Activated CD4-positive, CD25-positive, alpha-beta regulatory T cell (primary cell): ENCODE results near the gene CTTN.

Experiments
- DNase-seq, 4 experiments: peaks; one replicate each; lab custom pipeline; 2025; lab: John Stamatoyannopoulos, UW

CTTN gene

DNA sequence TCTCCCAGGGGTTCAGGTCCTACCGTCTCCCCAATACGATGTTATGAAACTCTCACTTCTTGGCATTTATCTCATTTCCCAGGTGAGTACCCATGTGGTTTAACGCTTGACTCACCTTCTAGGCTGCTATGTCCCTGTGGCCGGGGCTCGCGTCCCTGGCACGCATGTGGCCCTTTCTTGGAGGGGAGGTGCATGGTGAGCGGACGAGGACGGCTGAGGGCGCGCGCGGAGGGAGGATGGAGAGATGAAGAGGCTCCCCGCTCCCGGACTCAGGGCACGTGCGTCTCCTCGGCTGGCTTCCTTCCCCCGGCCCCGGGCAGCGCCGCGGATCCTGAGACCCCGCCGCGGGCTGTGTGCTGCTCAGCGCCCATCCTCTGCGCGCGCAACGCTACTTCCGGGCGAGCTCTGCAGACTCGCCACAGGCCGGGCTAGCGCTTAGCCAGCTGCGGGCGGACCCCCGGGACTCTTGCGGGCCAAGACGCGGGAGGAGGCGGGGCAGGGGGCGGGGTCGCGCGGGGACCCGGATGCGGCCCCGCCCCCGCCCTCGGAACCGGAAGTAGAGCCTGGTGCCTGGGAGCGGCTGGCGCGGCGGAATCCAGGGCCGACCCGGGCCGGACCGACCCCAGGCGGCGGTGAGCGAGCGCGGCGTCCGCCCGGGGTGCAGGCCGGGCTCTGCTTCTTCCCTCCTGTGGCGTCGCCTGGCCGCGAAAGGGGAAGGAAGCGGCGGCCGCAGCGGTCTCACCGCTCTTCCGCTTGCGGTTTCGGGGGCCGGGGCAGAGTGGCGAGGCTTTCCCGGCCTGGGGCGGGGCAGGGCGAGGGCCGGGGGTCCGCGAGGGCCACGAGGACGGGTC, at the start of gene CTTN:
Gene CTTN, plus strand, starts transcription at position 547 of the 851 bp plus-strand sequence. CDS start 8,769 bp downstream, outside the sequence.
- peak; percentile 32 to 48 (median 42) for DNase-seq

DNA sequence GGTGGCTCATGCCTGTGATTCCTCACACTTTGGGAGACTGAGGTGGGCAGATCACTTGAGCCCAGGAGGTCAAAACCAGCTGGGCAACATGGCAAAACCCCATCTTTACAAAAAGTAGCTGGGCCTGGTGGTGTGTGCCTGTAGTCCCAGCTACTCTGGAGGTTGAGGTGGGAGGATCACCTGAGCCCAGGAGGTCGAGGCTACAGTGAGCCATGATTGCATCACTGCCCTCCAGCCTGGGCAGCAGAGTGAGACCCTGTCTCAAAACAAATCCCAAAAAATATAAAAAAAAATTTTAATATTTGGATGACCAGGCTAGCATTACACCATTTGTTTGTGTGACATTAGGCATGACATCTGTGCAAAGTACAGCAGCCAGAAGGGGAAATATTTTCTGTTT, 49.7 kb upstream of the CTTN start:
- DNase-seq = no peak

DNA sequence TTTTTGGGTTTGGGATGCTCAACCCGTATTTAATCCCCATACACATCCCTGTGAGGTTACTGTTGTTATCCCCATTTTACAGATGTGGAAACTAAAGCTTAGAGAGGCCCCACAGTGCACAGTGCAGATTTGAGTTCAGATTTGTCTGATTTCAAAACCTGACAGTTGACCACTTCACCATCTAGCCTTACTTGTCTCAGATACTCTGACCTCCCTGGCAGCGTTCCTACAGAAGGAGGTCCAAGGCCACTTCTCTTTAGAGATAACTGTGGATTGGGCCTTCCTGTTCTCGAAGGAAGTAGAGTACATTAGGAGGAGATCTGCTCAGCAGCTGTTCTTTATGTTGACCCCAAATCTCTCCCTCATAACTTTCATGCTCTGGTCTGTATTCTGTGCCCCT, 46.7 kb upstream of the CTTN start:
- no peak for DNase-seq

DNA sequence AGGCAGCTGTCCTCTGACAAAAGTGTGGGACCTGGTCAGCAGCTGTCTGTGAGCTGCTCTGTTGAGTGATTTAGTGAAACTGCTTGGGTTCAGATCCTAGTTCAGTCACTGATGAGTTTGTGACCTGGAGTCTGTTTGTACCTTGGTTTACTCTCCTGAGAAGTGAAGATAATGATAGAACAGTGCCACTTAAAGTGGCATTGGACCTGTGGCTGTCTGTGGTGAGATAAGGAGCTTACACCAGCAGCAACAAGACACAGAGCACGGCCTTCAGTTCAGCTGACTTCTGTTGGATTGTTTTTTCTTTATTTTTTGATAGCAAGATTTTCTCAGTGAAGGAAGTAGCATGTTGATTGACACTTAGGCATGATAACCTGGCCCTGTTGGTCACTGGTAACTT, 46.2 kb upstream of the CTTN start:
- DNase-seq = no peak

DNA sequence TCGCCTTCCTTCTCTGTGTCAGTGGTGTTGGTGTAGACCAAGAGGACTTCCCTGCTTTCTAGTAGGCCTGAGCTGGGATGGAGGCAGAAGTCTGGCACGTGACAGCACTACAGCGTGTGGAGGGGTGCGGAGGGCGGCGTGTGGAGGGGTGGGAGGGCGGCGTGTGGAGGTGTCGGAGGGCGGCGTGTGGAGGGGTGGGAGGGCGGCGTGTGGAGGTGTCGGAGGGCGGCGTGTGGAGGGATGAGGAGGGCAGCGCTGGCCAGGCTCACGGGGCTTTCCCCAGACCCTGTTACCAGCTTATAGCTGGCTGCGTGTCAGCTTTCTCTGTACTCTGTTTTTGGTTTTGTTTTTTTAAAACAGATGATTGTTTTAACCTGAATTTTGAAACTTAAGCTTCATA, 45.7 kb upstream of the CTTN start:
- no peak for DNase-seq

DNA sequence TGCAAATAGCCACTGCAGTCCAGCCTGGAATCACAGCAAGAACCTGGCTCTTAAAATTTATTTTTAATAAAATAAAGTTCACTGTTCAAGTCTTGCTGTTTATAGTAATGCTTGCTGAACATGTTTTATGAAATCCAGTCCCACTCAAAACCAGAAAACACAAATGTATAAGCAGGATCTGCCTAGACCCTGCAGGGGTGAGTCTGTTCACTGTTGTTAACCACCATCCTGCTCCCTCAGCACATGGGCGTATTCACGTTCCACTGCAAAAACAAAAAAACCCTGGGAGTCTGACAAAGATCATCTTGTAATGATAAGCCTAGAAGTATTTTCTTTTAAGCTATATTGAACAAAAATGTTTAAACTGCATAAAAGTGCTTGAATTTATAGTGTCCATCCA, 45.0 kb upstream of the CTTN start:
- no peak for DNase-seq

DNA sequence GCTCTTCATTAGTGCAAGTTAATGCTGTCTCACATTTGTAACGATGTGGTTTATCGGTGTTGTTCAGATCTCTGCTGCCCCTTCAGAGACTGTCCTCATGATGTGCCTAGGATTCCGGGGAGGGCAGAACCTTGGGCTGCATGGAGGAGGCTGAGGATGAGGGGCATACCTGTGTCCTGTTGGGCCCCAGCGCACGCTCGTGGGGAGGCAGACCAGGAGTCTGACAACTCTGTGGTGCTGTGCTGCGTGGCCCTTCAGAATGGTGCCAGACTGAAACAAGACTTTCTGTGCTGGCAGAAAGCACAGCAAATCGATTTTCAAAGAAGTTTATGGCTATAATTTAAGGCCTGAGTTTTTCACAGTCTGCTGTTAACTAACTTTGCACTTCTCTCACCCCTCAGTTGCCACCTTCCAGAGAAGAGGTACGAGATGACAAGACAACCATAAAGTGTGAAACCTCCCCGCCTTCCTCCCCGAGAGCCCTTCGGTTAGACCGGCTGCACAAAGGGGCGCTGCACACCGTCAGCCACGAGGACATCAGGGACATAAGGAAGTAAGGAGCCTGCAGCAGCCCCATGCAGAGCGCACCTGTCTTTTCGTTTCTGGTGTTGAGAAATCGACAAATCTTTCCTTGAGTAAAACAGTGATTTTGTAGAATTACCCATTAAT, 44.3 kb upstream of the CTTN start:
- DNase-seq = no peak

DNA sequence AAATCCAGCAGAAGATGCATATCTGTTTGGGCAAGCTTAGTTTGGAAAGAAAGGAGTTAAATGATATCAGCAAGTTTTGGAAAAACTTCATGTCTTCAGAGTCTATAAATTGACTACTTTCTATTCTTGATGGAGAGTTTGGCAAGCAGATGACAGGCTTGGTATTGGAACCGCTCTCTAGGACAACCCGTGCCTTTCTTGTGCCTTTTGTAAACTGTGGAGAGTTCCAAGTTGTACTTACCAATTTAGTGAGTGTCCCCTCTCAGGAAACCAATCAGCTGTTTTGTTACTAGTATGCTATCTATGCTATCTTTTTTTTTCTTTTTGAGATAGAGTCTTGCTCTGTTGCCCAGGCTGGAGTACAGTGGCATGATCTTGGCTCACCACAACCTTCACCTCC, 43.7 kb upstream of the CTTN start:
- DNase-seq = no peak

DNA sequence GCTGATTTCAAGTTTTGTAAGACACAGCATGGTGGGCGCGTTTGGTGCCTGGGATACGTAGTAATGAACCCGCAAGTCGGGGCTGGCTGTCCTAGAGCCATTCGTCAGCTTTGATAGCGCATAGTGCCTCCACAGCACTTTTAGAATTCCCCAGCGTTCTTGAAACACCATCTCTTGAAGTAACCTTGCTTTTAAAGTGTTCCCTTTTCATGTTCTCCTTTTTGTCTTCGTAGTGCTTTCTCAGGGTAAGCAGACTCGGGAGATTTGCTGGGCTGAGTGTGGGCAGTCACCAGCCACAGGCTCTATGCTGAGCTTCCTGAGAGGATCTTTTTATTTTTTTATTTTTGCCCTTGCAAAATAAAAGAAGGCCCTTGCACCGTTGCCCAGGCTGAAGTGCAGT, 39.6 kb upstream of the CTTN start:
- DNase-seq = no peak

DNA sequence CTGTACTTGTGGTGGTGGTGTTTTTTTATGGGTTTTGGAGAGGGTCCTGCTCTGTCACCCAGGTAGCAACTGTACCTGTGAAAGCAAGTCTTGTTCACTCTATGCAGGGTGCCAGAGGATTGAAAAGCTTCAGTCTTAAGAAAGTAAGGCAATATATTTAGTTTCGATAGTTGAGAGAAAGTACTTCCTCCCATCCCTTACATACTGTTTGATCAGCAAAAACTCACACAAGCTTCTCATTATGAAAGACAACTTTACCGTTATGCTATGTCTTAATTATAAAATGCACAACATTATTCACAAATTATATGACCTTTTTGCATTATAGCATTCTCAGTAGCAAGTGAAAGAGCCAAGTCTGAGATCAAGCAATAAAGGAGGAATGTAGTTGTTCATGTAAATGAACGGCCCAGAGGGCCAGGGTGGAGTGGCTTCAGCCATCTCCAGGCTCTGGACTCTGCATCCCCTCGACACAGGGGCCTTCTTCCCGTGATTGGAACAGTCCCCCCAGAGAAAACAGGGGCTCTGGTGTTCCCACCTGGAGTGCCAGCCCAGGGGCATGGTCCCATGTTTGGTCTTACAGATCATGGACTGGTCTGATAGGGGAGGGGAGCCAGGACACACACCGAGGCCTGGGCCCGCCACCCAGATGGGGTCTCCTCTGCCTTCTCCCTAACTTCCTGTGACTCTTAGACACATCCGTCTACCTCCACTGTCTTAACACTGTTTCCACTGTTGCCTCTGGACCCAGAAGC, 38.7 kb upstream of the CTTN start:
- DNase-seq = no peak

DNA sequence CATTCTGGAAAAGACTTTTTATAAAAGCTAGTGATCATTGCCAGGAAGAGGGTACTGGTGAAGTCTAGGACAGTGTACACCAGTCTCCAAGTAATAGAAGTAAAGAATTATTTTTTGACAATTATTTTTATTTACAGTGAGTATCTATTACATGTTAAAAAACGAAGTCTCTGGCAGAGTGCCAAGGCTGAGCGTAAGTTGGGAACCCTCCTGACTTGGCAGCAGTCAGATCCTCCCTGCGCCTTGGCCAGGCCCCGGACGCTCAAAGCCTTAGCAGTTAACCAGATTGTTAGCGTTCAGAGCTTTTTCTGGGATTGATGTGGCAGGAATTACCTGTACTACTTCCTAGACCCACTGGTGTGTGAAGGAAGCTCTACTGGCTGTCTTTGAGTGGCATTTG, 38.1 kb upstream of the CTTN start:
- DNase-seq = no peak

DNA sequence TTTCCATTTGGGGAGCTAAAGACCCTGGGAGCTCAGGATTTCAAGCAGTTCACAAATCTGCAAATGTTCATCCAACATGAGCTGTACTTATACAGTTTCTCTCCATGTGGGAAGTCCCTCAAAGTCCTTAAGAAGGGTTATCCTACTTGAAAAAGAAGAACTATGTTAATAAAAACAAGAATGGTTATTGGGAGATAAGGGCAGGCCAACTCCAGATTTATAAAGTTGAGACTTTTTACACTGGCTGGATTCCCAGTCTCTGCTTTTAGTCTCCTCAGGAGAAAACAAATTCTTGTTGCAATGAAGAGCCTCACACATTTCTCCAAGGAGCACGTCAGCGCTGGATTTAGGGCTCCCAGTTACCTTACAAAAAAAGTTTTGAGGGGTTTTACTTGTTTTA, 34.2 kb upstream of the CTTN start:
- DNase-seq = no peak

DNA sequence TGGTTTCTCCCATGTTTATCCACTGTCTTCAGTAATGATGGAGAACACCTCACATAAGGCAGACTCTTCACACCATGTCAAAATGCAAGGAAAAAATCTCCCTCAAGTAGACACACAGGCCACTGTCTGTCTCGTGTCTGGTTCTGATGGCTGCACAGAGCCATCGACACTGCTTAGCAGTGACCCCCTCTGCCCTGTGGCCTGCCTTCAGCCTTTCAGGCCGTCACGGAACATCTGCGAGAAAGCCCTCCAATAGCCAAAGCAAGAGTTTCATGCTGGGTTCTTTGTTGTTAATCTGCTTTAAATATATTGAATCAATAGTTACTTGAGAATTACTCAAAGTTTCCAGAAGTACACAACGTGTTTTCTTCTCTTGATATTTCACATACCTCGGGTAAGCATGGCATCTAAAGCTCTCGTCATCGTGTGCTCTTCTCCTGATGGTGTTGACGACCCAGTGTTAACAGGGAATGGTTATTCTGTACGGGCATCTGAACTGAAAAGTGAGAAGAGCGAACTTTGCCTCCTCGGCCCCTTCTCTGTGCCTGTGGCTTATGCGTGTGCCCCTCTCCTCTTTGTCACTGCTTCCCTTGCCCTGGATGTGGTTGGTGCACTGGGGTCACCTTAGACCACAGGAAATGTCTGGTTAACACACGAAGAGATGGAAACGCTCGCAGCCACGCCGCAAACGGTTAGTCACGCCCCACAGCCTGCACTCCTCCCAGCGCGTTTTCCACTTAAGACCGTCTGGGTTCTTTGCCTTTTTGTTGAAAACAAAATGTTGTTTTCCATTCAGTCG, 33.4 kb upstream of the CTTN start:
- peak in 2 of 4 experiments; percentile 23 to 27 for DNase-seq

DNA sequence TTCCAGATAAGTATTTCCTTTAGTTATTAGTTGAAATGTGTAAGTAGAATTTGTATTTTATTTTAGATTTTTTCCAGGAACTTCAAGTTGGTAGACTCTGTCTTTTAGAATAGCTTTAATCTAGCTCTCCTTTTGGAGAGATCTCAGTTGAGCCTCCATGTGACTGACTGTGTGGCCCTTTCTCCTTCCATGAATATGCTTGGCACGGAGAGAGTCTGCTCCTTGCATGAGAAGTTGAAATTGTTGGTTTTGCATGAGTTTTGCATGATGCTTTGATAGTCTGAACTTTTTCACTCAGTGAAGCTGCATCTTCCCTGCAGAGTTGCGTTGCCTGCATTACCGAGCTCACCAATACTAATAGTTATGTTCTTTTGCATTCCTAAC, 32.8 kb upstream of the CTTN start:
- no peak for DNase-seq

DNA sequence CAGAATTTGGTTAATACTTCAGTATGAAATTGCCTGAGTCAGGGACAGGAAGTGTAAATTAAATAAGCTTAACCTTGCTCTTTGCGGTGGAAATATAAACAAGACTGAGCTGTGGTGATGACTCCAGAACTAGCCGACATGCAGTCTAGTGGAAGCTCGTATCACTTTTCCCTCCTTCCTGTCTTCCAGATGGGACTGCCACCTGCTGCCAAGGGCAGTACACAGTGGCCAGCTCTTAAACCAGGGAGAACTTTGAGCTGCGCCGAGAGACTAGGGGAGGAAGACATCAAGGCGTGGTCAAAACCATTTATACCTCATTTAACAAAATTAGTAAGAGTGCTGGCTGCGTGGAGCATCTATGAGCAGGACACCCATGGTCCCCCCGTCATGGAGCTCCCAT, 31.3 kb upstream of the CTTN start:
- DNase-seq = no peak

DNA sequence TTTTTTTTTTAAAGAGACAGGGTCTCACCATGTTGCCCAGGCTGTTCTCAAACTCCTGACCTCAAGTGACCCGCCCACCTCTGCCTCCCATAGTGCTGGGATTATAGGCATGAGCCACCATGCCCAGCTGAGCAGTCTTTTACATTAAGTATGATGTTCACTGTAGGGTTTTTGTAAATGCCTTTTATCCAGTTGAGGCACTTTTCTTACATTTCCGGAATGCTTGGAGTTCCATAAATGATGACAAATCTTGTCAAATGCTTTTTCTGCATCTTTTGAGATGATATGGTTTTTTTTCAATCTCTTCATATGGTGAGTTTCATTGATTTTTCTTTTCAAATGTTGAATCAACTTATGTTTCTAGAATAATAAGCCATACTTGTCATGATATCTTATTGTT, 29.4 kb upstream of the CTTN start:
- no peak for DNase-seq

DNA sequence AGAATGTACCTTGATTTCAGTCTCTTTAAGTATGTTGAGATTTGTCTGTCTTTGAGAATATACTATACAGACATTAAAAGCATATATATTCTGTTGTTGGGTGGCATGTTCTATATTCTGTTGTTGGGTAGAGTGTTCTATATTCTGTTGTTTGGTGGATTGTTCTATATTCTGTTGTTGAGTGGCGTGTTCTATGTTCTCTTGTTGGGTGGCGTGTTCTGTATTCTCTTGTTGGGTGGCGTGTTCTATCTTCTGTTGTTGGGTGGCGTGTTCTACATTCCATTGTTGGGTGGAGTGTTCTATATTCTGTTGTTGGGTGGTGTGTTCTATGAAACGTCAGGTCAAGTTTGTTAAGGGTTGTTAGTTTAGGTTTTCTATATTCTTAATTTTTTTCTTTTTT, 27.1 kb upstream of the CTTN start:
- DNase-seq = no peak

DNA sequence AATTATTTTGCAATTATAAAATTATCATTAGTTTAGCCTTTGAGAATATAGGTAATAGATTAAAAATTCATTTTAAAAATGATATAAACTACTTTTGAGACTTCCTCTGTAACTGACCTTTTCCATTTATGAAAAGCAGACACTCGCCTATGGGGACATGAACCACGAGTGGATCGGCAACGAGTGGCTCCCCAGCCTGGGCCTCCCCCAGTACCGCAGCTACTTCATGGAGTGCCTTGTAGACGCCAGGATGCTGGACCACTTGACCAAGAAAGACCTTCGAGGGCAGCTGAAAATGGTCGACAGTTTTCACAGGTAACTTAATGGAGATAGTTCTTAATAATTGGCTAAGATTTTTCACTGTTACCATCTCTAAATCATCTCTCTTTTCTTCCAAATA, 26.3 kb upstream of the CTTN start:
- no peak for DNase-seq

DNA sequence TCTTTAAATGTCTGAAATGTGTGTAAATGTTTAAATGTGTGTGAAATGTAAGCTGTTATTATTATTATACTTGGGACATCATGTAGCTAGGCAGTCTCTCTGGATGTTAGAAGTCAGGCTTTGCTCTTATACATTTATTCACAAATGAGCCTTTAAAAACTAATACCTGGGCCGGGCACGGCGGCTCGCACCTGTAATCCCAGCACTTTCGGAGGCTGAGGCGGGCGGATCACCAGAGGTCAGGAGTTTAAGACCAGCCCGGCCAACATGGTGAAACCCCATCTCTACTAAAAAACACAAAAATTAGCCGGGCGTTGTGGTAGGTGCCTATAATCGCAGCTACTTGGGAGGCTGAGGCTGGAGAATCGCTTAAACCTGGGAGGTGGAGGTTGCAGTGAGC, 21.7 kb upstream of the CTTN start:
- no peak for DNase-seq

DNA sequence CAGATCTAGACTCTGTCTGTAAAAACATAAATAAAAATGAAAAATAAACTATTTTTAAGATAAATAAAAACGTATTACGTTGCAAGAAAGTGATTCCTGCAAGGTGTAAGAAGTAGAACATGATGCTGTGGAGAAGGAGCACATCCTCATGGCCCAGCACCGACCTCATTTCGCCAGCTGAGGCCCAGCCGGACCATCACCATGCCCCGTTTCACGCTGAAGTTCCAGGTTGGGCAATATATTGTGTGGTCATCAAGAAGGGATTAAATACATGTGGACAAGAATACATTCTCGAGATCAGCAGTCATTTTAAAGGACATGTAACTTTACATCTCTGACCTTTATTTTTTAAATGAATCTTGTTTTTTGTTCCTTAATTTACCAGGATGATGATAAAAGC, 20.7 kb upstream of the CTTN start:
- DNase-seq = no peak

DNA sequence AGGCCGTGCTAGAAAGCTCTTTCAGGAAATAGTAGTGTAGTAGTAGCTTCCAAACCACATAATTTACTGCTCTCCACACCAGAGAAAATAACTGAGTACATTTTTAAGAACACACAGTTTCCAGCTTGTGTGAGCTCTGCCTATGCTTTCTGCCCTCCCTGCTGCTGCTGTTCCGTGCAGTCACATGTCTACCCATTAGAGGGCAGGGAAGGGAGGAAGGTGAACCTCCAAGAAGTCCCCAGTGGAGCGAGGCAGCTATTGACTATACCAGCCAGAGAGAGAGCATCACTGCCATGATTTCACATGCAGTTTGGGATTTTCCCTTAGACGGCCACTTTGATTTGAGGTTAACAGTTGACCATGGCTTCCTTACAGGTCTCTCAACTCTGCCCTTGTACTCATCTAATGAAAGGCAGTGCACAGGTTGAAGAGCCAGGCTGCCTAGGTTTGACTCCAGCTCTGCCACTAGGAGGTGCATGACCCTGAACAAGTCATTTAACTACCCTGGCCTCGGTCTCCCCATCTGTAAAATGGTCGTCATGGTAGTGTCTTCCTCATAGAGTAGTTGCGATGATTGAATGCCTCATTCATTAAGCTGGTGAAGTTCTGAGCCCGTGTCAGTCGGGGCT, 19.7 kb upstream of the CTTN start:
- DNase-seq = no peak

DNA sequence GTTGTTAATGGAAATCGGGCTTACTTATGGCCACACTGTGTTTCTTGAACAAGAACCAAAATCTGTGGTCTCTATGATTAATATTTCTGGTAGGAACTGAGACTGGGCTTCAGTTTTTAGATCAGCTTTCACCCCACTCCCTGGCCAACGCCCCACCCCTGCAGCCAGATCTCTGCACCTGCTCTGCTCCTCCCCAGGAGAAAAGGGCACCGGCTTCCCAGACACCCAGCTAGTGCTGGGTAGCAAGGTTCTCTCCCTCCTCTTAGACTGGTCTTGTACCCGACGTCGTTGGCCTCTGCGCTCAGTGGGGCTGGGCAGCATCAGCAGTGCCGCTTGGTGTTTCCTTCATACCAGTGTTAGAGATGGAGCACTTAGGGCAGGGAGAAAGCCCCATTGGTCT, 17.0 kb upstream of the CTTN start:
- no peak for DNase-seq
